ENCODE results near the gene PEX6. TPM values are rescaled to one million over a fixed set of nuclear protein-coding genes. Genes with fewer than 3 reads are reported as not detected.

Gene PEX6
- total RNA-seq, 1 experiment from 2014 or later, result 25.9 TPM

- Histone ChIP-seq H2AFZ (no peak overlapping the region), H4K20me1 (ENCODE audit: insufficient read depth) (no peaks in the 10 kb centered on the region), H3K79me2 (ENCODE audit: low read depth) (no peaks in the 10 kb centered on the region), H3F3A (ENCODE audit: insufficient read depth, low read depth) (peaks cover 4% of the 10 kb centered on the region; the same call in 1 of the 2 replicates), H3K9me3 (ENCODE audit: insufficient read depth, low read depth) (no peaks in the 10 kb centered on the region), H3K4me3 (no peak overlapping the region), H3K27me3 (ENCODE audit: insufficient read depth, low read depth) (no peaks in the 10 kb centered on the region), H3K27ac (no peak overlapping the region), H3K4me1 (replicated peaks; ENCODE audit: insufficient read depth) (no peaks in the 10 kb centered on the region), H3K36me3 (ENCODE audit: low read depth) (peaks cover 11% of the 10 kb centered on the region; the same call in 1 of the 2 replicates), H3K9me2 (ENCODE audit: insufficient read depth) (no peaks in the 10 kb centered on the region), H3K4me2 (no peak overlapping the region)
- DNase-seq, result no peak
- BruUV-seq (replicated peaks), result no TSS peak
- CTCF ChIA-PET, result no interaction called here
- intact Hi-C loops (cut with micrococcal nuclease; ENCODE audit: unreplicated experiment), result no loop called here
- POLR2A ChIA-PET (ENCODE audit: unreplicated experiment), result no interaction called here
- TF ChIP-seq EZH2 (IDR thresholded peaks at IDR 0.05; ENCODE audit: low read depth) (no peak), CTCF (conservative IDR thresholded peaks at IDR 0.05) (no peak)
Observed at GRCh38 chr6:42939810-42940167, 39.2 kb downstream of the PEX6 start.

- H3K9me3 ChIP-seq (ENCODE audit: insufficient read depth, low read depth), result no peaks in the 10 kb centered on the region
- POLR2A ChIA-PET (ENCODE audit: unreplicated experiment), result interaction anchor here (0.6 kb wide), 1 partner anchor 9 kb away, joined by 4 read pairs; no protein-coding TSS in a partner anchor
- H3K36me3 ChIP-seq (ENCODE audit: low read depth), result peaks cover 11% of the 10 kb centered on the region; the same call in 1 of the 2 replicates
- H3K79me2 ChIP-seq (ENCODE audit: low read depth), result no peaks in the 10 kb centered on the region
- H3K9me2 ChIP-seq (ENCODE audit: insufficient read depth), result no peaks in the 10 kb centered on the region
- H4K20me1 ChIP-seq (ENCODE audit: insufficient read depth), result no peaks in the 10 kb centered on the region; the same call in 1 of the 2 replicates
- H3K4me3 ChIP-seq, result no peak overlapping the region
- no peak for DNase-seq
- H3F3A ChIP-seq (ENCODE audit: insufficient read depth, low read depth), result peaks cover 4% of the 10 kb centered on the region; the same call in 1 of the 2 replicates
- CTCF ChIA-PET, result no interaction called here
- no peak overlapping the region for H2AFZ ChIP-seq
- no peaks in the 10 kb centered on the region for H3K27me3 ChIP-seq (ENCODE audit: insufficient read depth, low read depth)
- H3K4me2 ChIP-seq, result no peak overlapping the region
- no peak for TF ChIP-seq CTCF (conservative IDR thresholded peaks at IDR 0.05)
- no peak for TF ChIP-seq EZH2 (IDR thresholded peaks at IDR 0.05; ENCODE audit: low read depth)
- intact Hi-C loops (cut with micrococcal nuclease; ENCODE audit: unreplicated experiment), result no loop called here
- BruUV-seq (replicated peaks), result no TSS peak
- H3K4me1 ChIP-seq (replicated peaks; ENCODE audit: insufficient read depth), result no peaks in the 10 kb centered on the region
- H3K27ac ChIP-seq, result no peak overlapping the region
Observed at GRCh38 chr6:42938987-42939809, 39.8 kb downstream of the PEX6 start.

DNA sequence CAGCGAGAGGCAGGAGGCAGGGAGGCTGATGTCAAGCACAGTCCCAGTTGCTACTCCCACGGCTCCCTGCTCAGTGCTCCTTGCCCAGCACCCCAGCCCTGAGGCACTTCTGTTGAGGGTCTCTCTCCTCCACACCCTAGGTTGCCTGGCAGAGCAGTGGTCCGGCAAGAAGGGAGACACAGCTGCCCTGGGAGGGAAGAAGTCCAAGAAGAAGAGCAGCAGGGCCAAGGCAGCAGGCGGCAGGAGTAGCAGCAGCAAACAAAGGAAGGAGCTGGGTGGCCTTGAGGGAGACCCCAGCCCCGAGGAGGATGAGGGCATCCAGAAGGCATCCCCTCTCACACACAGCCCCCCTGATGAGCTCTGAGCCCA is 40.6 kb downstream of the PEX6 start:
- Histone ChIP-seq H3K27ac (no peak overlapping the region), H3K9me3 (ENCODE audit: insufficient read depth, low read depth) (no peaks in the 10 kb centered on the region), H3K27me3 (ENCODE audit: insufficient read depth, low read depth) (no peaks in the 10 kb centered on the region), H3K79me2 (ENCODE audit: low read depth) (peaks cover under 1% of the 10 kb centered on the region; the same call in 1 of the 2 replicates), H2AFZ (no peak overlapping the region), H4K20me1 (ENCODE audit: insufficient read depth) (no peaks in the 10 kb centered on the region; the same call in 1 of the 2 replicates), H3K4me2 (no peak overlapping the region), H3K4me3 (no peak overlapping the region), H3F3A (ENCODE audit: insufficient read depth, low read depth) (peaks cover 4% of the 10 kb centered on the region; the same call in 1 of the 2 replicates), H3K4me1 (replicated peaks; ENCODE audit: insufficient read depth) (no peaks in the 10 kb centered on the region), H3K9me2 (ENCODE audit: insufficient read depth) (no peaks in the 10 kb centered on the region), H3K36me3 (ENCODE audit: low read depth) (peaks cover 11% of the 10 kb centered on the region; the same call in 1 of the 2 replicates)
- intact Hi-C loops (cut with micrococcal nuclease; ENCODE audit: unreplicated experiment), result no loop called here
- BruUV-seq (replicated peaks), result no TSS peak
- ChIA-PET POLR2A (ENCODE audit: unreplicated experiment) (interaction anchor here (0.6 kb wide), 1 partner anchor 10 kb away, joined by 4 read pairs; no protein-coding TSS in a partner anchor), CTCF (no interaction called here)
- no peak for TF ChIP-seq EZH2 (IDR thresholded peaks at IDR 0.05; ENCODE audit: low read depth)
- TF ChIP-seq CTCF (conservative IDR thresholded peaks at IDR 0.05), result no peak
- no peak for DNase-seq

All from PC-9 (cell line).